ENCODE measurements around the gene LIN9.
"Not testable (repeated sequence)": the region's sequence is repeated elsewhere in the genome, so short reads cannot be mapped to it uniquely, and the experiment has no call there.

Gene LIN9, protein sequence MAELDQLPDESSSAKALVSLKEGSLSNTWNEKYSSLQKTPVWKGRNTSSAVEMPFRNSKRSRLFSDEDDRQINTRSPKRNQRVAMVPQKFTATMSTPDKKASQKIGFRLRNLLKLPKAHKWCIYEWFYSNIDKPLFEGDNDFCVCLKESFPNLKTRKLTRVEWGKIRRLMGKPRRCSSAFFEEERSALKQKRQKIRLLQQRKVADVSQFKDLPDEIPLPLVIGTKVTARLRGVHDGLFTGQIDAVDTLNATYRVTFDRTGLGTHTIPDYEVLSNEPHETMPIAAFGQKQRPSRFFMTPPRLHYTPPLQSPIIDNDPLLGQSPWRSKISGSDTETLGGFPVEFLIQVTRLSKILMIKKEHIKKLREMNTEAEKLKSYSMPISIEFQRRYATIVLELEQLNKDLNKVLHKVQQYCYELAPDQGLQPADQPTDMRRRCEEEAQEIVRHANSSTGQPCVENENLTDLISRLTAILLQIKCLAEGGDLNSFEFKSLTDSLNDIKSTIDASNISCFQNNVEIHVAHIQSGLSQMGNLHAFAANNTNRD

DNA sequence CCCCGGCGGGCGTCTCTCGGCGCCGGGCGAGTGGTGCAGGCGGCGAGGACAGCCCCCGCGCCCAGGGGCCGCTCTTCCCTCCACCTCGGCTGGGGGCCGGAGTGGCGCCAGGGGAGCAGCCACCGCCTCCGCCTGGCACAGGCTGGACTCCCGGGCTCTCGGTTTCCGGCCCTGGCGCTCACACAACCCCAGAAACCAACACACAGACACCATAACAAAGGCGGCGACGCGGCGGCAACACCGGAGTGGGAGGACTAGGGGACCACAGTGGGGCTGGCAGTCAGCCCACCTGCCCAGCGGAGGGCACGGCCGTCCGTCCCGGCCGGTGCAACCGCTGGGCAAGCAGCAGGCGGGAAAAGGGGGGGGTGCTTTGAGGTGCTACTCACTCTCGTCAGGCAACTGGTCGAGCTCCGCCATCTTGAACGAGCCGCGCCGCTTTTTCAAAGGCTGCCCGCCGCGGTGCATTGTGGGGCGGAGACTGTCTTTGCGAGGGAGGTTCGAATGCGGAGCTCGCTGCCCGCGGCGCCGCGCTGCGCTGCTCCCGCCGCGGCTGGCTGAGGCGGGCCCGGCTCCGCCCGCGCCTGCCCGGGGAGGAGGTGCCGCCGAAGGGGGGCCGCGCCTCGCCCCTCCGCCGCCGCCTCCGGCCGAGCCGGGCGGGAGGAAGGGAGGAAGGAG, at the start of gene LIN9:
Gene LIN9 (minus strand): TSS at position 442 of the 675 bp plus-strand sequence. CDS start 25 bp downstream, at position 417.
- DNase-seq (ENCODE audit: low spot score), result peak; percentile 76

- DNase-seq (ENCODE audit: low spot score), result no peak
These were observed 48.5 kb upstream of the LIN9 start for GRCh38 chr1:226357416-226357815.

DNA sequence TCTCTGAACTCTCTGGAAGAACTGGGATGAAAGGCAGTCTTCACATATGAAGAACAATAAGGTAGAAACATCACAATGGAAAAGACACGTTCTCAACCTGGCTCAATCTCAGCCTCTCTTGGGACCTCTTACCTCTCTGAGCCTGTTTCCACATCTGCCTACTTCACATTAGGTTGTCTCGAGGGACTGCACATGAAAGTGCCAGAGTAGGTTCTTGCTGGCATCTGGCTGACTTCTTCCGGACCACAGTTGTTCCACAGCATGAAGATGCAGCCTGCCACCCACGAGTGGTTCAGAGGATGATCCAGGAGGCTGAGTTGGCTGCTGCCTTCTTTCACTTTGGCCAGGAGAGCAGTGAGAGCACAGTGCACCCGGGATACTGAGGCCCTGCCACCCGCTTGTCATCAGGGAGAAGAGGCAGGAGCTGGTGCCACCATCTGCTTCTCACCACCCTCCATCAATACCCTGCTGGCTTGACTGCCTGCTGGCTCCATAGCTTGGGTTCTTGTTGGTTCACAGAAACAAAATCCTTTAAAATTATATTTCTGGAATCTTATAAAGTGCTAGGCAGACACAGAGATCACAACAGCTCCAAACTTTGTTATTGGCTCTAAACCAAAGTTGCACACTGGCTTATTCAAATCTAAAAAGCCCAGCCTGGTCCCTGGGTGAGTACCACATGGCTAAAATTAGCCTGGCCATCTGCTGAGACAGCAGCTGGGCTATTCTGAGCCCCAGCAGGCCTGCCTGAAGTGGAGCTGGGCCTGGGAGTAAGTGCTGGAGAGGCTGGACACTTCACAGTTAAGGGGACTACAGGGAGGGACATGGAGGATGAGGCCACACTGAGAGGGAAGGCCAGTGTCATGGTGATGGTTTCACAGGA, 46.9 kb upstream of the LIN9 start:
- DNase-seq (ENCODE audit: low spot score), result peak; percentile 19

DNA sequence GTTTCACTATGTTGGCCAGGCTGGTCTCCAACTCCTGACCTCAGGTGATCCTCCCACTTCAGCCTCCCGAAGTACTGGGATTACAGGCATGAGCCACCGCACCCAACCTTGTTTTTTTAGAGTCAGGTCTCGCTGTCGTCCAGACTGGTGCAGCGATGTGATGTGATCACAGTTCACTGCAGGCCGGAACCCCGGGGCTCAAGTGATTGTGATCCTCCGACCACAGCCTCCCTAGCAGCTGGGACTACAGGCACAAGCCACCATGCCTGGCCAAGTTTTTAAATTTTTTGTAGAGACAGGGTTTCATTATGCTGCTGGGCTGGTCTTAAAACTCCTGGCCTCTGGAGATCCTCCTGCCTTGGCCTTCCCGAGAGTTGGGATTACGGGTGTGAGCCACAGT, 46.1 kb upstream of the LIN9 start:
- no peak for DNase-seq (ENCODE audit: low spot score)

- no peak for DNase-seq (ENCODE audit: low spot score)
These were observed 44.9 kb upstream of the LIN9 start for GRCh38 chr1:226353698-226354525.

DNA sequence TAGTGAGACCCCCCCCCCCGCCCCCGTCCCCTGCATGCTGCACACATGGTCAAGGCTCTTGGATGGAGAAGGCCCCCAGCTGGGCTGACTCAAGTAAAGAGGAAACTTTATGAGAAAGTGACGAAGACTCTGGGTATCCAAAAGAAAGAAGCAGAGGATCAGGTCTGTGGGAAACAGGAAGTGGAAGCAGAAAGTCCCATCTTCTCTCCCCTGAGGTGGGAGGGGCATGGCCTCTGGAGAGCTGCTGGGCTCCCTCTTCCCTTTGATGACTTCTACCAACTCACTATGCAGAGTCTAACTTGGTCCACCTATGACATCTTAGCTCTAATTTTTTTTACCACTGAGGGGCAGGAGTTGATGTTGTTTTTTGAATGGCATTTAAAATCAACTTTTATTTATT, 42.7 kb upstream of the LIN9 start:
- DNase-seq (ENCODE audit: low spot score), result no peak

GRCh38 chr1:226350519-226350865, 41.5 kb upstream of the LIN9 start:
- no peak for DNase-seq (ENCODE audit: low spot score)

GRCh38 chr1:226349801-226350518, 41.0 kb upstream of the LIN9 start:
- DNase-seq (ENCODE audit: low spot score), result no peak

DNA sequence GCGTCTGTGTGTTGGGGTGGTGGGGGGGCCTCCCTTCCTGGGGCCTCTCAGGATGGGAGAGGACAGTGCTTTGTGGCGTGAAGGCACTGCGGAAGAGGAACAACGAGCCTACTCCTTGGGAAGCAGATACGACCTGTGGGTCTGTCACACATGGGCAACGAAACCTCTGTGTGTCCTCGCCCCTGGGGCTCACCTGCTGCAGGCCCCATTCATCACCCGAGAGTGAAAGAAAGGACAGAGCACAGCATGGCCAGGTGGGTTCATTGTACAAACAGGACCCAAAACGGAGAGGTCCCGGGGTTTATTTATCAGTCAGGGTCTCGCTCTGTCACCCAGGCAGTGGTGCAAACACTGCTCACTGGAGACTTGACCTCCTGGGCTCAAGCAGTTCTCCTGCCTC, 40.1 kb upstream of the LIN9 start:
- no peak for DNase-seq (ENCODE audit: low spot score)

GRCh38 chr1:226344441-226345259, 35.7 kb upstream of the LIN9 start:
- DNase-seq (ENCODE audit: low spot score), result no peak

DNA sequence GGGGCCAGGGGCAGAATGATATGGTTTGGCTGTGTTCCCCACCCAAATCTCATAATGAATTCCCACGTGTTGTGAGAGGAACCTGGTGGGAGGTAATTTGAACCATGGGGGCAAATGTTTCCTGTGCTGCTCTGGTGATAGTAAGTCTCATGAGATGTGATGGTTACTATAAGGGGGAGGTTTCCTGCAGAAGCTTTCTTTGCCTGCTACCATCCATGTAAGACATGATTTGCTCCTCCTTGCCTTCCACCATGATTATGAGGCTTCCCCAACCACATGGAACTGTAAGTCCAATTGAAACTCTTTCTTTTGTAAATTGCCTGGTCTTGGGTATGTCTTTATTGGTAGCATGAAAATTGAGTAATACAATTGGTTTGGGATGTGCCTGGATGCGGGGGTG, 33.7 kb upstream of the LIN9 start:
- no peak for DNase-seq (ENCODE audit: low spot score)

DNA sequence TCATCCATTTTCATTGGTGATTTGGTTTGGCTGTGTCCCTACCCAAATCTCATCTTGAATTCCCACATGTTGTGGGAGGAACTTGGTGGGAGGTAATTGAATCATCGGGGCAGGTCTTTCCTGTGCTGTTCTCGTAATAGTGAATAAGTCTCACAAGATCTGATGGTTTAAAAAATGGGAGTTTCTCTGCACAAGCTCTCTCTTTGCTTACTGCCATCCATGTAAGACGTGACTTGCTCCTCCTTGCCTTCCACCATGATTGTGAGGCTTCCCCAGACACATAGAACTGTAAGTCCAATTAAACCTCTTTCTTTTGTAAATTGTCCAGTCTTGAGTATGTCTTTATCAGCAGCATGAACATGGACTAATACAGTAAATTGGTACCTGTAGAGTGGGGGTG, 31.1 kb upstream of the LIN9 start:
- DNase-seq (ENCODE audit: low spot score), result not testable (repeated sequence)

GRCh38 chr1:226337276-226337875, 28.4 kb upstream of the LIN9 start:
- DNase-seq (ENCODE audit: low spot score), result no peak

DNA sequence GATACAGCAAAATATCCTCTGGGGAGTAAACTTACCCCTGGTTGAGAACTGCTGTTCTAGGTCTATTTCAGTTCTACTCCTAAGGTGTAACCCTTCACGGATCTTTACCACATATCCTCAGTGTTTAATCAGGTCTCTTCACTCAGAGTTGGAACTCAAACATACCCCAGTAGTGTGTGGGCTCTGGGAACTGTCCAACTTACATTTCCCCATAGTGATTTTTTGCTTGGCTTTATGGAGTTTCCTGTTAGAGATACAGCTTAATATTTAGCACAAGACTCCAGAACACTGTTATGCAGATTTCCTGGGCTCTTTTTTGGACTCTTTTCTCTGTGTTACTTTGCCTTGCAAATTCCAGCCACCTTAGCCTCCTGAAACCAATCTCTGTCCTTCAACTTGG, 26.7 kb upstream of the LIN9 start:
- no peak for DNase-seq (ENCODE audit: low spot score)

- DNase-seq (ENCODE audit: low spot score), result no peak
These were observed 24.0 kb upstream of the LIN9 start for GRCh38 chr1:226332947-226333346.

DNA sequence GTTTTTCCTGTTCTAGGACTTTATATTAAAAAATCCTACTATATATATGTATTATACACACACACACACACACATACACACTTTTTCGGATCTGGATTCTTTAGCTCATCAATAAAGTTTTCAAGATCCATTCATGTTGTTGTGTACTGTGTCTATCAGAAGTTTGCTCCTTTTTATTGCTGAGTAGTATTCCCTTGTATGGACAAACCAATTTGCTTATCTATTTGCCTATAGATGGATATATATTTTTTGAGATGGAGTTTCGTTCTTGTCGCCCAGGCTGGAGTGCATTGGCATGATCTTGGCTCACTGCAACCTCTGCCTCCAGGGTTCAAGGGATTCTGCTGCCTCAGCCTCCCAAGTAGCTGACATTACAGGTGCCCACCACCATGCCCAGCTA, 20.3 kb upstream of the LIN9 start:
- DNase-seq (ENCODE audit: low spot score), result no peak

DNA sequence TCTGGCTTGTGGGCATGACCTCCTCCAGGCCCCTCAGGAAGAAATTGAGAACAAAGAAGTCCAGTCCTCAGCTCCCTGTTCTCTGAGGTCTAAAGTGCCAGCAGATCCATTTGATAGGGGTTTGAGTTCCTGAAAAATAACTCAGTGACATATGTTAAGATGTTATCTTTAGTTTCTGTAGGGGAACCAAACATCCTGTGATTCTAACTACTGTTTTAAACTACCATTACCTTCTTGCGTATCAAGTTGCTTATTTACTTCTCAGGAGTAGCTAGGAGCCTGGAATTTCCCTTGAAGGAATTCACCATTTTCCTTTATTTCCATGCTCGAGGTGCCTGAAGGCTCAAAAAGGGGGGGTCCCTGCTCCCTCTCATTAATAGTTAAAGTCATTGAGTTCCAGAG, 18.8 kb upstream of the LIN9 start:
- no peak for DNase-seq (ENCODE audit: low spot score)

DNA sequence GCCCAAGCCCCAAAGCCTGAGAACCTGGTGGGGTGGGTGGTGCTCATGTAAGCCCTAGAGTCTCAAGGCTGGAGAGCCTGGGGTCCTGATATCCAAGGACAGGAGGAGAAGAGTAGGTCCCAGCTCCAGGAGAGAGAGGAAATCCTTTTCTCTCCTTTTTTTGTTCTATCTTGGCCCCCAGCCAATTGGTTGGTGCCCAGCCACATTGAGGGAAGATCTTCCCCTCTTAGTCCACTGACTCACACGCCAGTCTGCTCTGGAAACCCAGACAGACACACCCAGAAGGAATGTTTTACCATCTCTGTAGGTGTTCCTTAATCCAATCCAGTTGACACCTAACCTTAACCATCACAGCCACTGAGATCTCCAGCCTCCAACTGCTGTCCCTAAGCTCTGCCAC, 16.2 kb upstream of the LIN9 start:
- DNase-seq (ENCODE audit: low spot score), result no peak

GRCh38 chr1:226324479-226324878, 15.5 kb upstream of the LIN9 start:
- DNase-seq (ENCODE audit: low spot score), result no peak

DNA sequence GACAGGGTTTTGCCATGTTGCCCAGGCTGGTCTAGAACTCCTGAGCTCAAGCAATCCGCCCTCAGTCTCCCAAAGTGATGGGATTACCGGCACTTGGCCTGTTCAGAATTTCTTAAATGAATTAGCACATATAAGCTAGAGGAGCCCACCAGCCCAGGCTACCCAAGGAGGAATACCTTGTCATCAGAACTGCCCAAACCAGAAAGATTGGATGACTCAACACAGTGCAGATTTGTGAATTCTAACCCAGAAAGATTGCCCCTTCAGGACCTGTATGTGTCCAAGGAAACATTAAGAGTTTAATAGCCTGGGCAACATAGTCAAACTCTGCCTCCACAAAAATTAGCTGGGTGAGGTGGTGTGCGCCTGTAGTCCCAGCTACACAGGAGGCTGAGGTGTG, 14.0 kb upstream of the LIN9 start:
- DNase-seq (ENCODE audit: low spot score), result no peak
